ENCODE results near the gene C1QTNF1.
A peak's percentile ranks its signal among the peaks of the same experiment; 100 is the strongest.

The C1QTNF1 gene

DNA sequence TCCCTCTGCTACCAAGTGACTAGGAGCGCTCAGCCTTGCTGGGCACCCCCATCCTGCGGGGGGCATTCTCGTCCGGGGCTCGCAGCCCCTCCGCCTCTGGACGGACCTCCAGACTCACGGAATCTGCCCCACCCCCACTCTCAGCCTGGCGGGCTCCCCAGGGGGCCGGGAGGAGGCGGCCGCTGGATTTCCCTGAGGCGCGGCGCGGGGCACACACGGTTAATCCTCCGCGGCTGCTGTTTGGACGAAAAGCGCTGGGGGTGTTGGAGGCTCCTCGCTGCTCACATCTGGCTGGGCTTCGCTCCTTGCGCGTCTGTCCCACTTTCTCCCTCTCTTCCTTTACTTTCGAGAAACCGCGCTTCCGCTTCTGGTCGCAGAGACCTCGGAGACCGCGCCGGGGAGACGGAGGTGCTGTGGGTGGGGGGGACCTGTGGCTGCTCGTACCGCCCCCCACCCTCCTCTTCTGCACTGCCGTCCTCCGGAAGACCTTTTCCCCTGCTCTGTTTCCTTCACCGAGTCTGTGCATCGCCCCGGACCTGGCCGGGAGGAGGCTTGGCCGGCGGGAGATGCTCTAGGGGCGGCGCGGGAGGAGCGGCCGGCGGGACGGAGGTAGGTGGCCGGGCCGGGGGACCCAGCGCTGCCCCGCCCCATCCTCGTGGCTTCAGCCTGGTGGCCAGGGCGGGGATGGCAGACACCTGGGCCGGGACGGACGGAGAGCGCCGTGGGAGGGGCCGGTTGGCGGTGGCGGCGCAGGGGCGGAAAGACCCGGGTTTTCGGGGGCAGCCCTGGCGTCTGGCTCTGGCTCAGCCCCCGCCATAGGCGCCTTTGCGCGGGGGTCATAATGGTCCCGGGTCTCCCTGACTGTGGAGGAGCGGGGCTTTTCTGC lies at the start of gene C1QTNF1:
C1QTNF1 (plus strand) TSS at position 284 of the 886 bp plus-strand sequence. CDS start 19,800 bp downstream, outside the sequence.
- DNase-seq (ENCODE audit: low spot score), result no peak

DNA sequence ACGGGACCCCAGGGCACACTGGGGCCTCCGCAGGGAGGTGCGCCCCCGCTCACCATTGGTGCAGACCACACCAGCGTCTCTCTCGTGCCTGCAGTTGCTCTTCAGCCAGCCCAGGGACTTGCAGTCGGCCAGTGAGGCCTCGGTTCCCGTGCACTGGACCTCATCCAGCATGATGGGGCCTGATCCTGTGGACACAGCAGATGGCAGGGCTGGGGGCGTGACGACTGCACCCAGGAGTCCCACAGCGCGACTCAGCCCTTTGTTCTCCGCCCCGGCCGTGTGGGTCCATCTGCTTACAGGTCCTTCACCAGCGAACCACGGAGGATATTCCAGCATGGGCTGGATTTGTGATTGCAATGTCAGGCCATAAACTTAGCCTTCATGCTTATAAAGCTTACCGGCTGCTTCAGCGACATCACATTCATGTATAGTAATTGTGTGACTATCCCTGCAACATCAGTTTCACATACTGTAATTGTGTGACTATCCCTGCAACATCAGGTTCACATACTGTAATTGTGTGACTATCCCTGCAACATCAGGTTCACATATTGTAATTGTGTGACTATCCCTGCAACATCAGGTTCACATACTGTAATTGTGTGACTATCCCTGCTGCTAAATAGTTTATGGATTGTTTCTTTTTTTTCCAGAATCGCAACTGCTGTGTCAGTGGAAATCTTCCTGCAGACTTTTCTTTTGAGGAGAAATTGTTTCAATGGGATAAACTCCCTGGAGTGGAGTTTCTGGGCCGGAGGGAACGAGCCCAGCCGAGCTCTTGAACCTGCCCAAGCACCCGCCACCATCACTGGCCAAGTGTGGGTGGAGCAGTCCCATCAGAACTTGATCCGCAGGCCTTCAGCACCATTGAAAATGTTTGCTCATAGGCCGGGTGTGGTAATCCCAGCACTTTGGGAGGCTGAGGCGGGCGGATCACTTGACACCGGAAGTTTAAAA lies 49.1 kb upstream of the C1QTNF1 start:
- DNase-seq (ENCODE audit: low spot score), result no peak

DNA sequence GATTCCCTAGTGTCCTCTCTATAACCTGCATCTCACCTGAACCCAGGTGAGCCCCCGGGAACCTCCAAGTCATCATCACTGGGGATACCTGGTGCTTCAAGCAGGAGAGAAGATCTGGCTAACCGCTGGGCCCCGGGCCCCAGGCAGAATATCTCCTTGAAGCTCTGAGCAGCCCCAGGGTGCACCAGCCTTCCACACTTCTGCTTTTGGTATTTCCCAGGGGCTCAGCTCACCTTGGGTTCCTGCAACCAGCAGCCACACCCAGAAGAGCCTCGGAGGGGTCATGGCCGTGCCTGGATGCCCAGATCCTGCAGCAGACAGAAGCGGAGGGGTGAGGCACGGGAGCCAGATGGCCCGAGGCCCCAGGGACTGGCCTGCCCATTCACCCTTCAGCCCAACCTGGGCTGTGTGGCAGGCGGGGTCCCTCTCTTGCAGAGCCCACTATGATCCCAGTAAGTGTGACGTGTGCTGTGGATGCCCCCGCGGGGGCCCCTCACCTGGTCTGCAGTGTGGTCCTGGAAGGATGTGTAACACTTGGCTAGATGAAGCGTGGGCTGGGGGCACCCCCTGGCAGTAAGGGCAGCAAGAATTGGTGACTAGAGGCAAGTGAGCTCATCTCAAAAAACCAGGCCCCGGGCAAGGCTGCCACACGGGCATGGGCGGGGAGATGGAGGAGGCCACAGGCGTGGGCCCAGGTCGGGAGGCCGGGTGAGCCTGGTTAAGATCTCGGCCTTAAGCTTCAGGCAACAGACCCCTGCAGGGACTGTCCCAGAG lies 46.9 kb upstream of the C1QTNF1 start:
- DNase-seq (ENCODE audit: low spot score), result no peak

DNA sequence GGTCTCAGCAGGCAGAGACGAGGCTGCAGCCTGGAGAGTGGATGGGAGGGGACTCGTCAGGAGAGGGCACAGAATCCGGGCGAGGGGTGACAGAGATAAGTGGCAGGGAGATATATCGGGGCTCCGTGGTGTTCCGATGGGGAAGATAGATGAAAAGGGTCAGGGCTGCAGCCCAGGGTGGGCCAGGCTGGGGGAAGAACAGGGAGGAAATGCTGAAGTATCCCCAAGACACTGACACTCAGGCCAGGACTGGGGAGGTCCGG lies 46.4 kb upstream of the C1QTNF1 start:
- no peak for DNase-seq (ENCODE audit: low spot score)

GRCh38 chr17:78977997-78978973 lies 45.7 kb upstream of the C1QTNF1 start:
- no peak for DNase-seq (ENCODE audit: low spot score)

- DNase-seq (ENCODE audit: low spot score), result peak; percentile 86
Observed at GRCh38 chr17:78979780-78980623, 44.0 kb upstream of the C1QTNF1 start, which contains the start of gene LGALS3BP. LGALS3BP (minus strand) TSS chr17:78979923; CDS start chr17:78977191, 2,732 bp downstream.

DNA sequence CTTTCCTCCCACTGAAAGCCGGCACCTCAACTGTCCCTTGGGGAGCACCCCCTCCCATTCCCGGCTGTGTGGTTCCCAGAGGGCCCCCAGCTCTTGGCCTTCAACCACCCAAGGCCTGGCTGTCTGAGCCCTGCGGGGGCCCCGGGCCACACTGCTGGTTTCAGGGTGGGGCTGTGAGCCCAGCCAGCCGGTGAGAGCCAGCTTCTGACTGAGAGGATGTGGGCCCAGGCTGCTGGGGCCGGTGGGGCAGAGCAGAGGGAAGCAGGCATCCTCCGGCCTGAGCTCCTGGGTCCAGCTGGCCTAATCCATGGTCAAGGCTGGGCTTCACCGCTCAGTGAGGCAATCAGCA lies 43.4 kb upstream of the C1QTNF1 start:
- DNase-seq (ENCODE audit: low spot score), result no peak

DNA sequence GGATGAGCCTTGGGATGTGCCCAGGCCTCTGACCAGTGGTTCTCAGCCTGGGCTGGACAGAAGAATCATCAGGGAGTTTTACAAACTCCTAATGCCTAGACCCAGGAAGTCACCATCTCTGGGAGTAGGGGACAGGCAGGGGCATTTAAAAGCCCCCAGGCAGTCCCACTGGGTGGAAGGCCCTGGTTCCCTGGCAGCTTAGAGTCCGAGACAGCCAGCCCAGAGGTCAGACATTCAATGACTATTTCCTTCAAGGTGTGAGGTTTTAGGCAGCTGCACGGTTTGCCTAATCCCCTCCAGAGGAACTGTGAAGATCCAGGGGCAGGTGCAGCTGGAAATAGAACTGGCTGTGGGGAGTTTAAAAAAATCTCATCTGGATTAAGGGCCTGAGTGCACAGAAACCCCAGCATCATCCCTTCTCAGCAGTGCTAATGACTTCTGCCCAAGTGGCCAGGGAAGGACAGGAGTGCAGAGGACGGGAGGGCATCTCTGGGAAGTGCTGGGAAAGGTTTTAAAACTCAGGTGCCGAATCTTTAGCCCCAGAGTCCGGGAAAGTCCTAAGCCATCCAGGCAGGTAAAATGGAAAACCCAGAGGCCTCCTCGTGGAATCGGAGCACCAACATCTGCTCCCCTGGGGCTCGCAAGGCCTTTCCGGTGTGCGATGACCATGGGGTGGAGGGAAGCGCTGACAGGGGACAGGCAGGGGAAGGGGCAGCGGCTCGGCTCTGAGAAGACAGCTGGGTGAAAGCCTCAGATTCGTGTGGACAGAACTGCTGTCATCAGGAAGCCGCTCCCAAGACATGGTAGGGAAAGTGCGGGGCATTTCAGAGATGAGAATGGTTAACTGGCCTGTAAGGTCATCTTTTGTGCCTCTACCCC lies 42.7 kb upstream of the C1QTNF1 start:
- DNase-seq (ENCODE audit: low spot score), result no peak

DNA sequence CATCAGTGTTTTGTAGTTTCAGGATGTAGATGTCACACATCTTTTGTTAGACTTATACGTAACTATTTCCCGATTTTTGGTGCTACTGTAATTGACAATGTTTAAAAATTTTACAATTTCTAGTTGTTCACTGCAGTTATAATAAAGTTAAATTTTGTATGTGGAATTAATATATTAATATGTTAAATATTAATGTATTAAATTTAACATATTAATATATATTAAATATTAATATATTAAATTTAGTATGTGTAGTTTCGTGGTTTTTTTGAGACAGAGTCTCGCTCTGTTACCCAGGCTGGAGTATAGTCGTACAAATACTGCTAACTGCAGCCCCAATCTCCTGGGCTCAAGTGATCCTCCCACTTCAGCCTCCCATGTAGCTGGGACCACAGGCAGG lies 38.6 kb upstream of the C1QTNF1 start:
- no peak for DNase-seq (ENCODE audit: low spot score)

GRCh38 chr17:78986048-78986648 lies 37.8 kb upstream of the C1QTNF1 start:
- DNase-seq (ENCODE audit: low spot score), result no peak

GRCh38 chr17:78986649-78987328 lies 37.2 kb upstream of the C1QTNF1 start:
- no peak for DNase-seq (ENCODE audit: low spot score)

DNA sequence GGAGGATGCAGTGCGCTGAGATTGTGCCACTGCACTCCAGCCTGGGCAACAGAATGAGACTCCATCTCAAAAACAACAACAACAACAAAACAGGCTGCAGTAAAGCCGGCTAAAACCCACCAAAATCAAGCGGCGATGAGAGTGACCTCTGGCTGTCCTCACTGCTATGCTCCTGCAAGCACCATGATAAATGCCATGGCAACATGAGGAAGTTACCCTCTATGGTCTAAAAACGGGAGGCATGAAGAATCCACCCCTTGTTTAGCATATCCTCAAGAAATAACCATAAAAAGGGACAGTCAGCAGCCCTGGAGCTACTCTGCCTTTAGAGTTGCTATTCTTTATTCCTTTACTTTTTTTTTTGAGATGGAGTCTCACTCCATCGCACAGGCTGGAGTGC lies 35.8 kb upstream of the C1QTNF1 start:
- DNase-seq (ENCODE audit: low spot score), result no peak

- no peak for DNase-seq (ENCODE audit: low spot score)
Observed at GRCh38 chr17:78990349-78991016, 33.5 kb upstream of the C1QTNF1 start.

DNA sequence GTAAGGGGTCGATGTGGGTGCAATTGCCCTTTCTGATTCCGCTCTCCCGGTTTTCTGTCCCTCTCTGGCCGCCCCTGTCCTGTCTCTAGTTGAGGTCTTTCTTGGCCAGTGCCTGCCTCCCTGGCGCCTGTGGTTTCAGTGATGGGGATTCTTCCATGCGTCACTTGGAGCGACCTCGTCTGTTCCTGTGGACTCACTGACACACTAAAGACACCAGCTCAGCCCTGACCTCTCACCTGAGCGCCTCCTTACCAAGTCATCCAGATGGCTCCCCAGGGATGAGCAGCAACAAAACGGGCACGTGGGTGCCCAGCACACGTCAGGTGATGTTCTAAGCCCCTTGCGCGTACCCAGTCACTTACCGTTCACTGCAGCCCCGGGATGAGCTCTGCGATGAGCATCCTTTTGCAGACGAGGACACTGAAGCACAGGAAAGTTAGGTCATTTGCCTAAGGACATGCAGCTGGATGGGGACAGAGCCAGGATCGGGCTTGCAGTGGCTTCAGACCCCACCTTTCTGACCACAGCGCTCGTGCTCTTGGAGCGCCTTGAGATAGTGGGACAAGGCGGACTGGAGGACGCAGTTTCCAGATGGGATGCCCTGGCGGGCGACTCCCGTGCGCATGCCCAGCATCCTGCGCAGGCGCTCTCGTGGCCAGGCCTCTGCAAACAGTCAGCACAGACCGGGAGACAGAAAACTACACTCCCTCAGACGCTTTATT lies 32.8 kb upstream of the C1QTNF1 start:
- no peak for DNase-seq (ENCODE audit: low spot score)

DNA sequence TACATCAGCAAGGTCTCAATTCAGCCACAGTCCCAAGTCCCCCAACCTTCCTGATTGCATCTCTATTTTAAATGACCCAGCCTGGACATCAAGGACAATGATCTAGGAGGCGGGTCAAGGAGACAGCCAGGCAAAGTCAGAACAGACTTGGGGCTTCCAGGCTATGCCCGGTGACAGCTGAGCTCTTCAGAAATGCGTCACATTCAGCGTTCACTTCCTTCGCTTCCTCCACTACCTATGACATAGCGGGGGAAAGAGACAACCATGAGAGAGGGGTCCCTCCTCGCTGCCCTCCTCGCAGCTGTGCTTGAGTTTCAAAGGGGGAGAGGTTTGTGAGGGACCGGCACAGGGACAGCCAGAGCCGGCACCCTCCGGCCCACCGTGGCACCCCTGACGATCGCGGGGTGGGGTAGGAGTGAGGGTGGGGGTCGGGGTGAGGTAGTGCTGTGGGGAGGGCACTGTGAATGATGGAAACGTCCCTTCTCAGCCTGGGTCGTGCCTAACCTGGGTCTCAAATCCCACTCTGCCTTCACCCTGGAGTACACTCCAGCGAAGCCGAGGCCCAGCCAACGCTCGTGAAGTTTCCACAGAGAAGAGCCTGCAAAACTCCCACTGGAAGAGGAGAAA lies 31.9 kb upstream of the C1QTNF1 start:
- no peak for DNase-seq (ENCODE audit: low spot score)

DNA sequence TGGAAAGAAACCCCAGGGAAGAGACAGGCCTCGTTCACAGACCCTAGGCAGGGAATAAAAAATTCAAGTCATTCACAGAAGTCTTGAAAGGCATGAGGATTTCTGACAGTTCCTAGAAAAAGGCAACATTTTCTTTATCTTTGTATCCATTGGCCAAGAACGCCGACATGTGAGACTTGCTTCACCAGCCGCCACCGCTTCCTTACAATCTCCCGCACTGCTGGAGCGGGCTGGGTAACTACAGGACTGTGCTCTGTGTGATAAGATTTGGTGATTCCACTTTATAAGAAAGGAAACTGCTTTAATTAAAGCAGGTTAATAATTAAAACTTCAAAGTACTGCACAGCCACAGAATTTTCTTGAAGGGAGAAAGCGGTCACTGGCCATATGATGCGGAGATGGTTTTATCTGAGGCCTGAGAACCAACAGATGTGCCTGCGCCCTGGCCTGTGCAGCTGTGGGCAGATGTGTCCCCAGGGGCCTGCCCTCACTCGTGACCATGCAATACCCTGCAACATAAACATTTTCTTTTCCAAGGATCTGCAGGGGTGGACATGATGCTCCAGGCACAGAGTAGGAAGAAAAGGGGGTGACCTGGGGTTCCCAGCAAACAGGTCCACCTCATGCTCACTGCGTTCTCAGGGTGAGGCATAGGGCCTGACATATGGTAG lies 31.3 kb upstream of the C1QTNF1 start:
- no peak for DNase-seq (ENCODE audit: low spot score)
